Heart right ventricle (tissue), 16 donors: ENCODE measurements around the gene OR9I1. TPM values are rescaled to one million over a fixed set of nuclear protein-coding genes. Genes with fewer than 3 reads are reported as not detected.

ENCODE experiments used
- ATAC-seq, 8 donors: fragments of 200-7000 bp; cut with Tn5 transposase; one replicate each; pipeline ENCODE4 v1.9.1; 2020; ENCODE audit warnings: mild to moderate bottlenecking in 8 of 8, moderate library complexity in 8 of 8, moderate number of reproducible peaks in 1 of 8
- DNase-seq, 2 donors: peaks; one replicate each; pipeline ENCODE4 v3.0.0-alpha.2; 2020
- H3K27ac ChIP-seq, 10 donors: fragments of 200-600 bp; sonication (generic) in 2 of 10; one replicate each; pipeline versions ENCODE4 v1.5.0 to v1.8.0; 2020 to 2022; ENCODE audit warnings: mild to moderate bottlenecking in 3 of 10
- H3K27me3 ChIP-seq, 7 donors: fragments of 200-600 bp; one replicate each; pipeline ENCODE4 v1.8.0; 2021 to 2022; ENCODE audit warnings: mild to moderate bottlenecking in 2 of 7
- H3K36me3 ChIP-seq, 9 donors: fragments of 200-600 bp; sonication (generic) in 1 of 9; one replicate each; pipeline versions ENCODE4 v1.5.0 to v1.8.0; 2020 to 2022; ENCODE audit warnings: mild to moderate bottlenecking in 2 of 9
- H3K4me1 ChIP-seq, 9 donors: fragments of 200-600 bp; sonication (generic) in 1 of 9; one replicate each; pipeline versions ENCODE4 v1.5.0 to v1.8.0; 2020 to 2022; ENCODE audit warnings: mild to moderate bottlenecking in 4 of 9
- H3K4me3 ChIP-seq, 10 donors: fragments of 200-600 bp; sonication (generic) in 2 of 10; one replicate each; pipeline versions ENCODE4 v1.5.0 to v1.8.0; 2020 to 2022; ENCODE audit warnings: mild to moderate bottlenecking in 7 of 10, moderate library complexity in 2 of 10
- H3K9me3 ChIP-seq, 11 donors: fragments of 200-600 bp in 10 of 11; sonication (generic) in 2 of 11; one replicate each; pipeline versions ENCODE4 v1.5.0 to v1.8.0; 2013 to 2022; ENCODE audit warnings: mild to moderate bottlenecking in 2 of 11, control low read depth in 1 of 11, moderate library complexity in 1 of 11
- WGBS, 2 donors: extraction: QIAGEN DNeasy Blood & Tissue Kit; methylation state at CpG; one replicate each; pipeline ENCODE4 v1.1.7; 2013; ENCODE audit warnings: inconsistent platforms in 1 of 2; 5-methylcytosine and 5-hydroxymethylcytosine counted together
- intact Hi-C, 10 donors: fragments of 100-400 bp; cut with DNase I; formaldehyde crosslinking; loops; one replicate each; pipeline versions ENCODE4 v1.11.1 to v1.14.2; 2022
- polyA plus RNA-seq, 2 donors: library from polyadenylated mRNA; stranded (reverse); fragments of 200-250 nt; gene quantifications; one replicate each; pipeline ENCODE4 v1.2.3, GENCODE V29; 2013
- total RNA-seq, 10 donors: library from RNA; stranded (reverse); fragmentation: NEBNext Ultra II Directional in 3 of 10; extraction: Animal tissue kit (Norgen Biotek cat#: 25700) in 3 of 10; gene quantifications; one replicate each; pipeline versions ENCODE4 v1.2.1 to v1.2.4, GENCODE V29; 2021 to 2023
- TF ChIP-seq, protein P1 (sequence below), 9 donors: fragments of 200-600 bp; sonication (generic) in 2 of 9; IDR thresholded peaks; one replicate each; pipeline versions ENCODE4 v1.5.0 to v1.8.0; 2021 to 2022; ENCODE audit warnings: antibody characterized with exemption in 9 of 9, mild to moderate bottlenecking in 5 of 9, moderate library complexity in 1 of 9
- donor health status: Arrhythmogenic right ventricular cardiomyopathy.
- donor health status: ischemic (EF 13 %, LVEDD 7.1; RV severe dilation, severe dysfunction).
- donor health status: healthy with polysubstance abuse.
- donor health status: DM: no; HTN: yes; CAD: no.
- donor health status: DM: no; HTN: no; CAD: no.
- donor health status: ischemic (EF 25% LVEDD 6.9; RV normal size, moderate dysfunction).
- donor health status: ischemic (EF 25% LVEDD 5.7; RV mildly dilated, moderate dysfunction).
- donor health status: healthy.
- donor health status: DM: yes; HTN: yes; CAD: no.
- donor health status: Ischemic cardiomyopathy.
- donor health status: ischemic (EF 35%, LVEDD 5.7; RV mildly dilated, moderate dysfunction).
- donor health status: nonischemic (EF 11% LVEDD 7.7; RV severe dilation, severe dysfunction).
- donor health status: DM: yes; HTN: yes; CAD: no.
- donor health status: PGD.
- donor health status: ischemic (EF 29% LVEDD 5.4; RV normal size, mild dysfunction).
- donor health status: nonischemic (EF 23%, LVEDD 6.1; RV moderate dilation, normal function).

The OR9I1 gene
- total and polyA plus RNA-seq, 12 donors: not detected

DNA sequence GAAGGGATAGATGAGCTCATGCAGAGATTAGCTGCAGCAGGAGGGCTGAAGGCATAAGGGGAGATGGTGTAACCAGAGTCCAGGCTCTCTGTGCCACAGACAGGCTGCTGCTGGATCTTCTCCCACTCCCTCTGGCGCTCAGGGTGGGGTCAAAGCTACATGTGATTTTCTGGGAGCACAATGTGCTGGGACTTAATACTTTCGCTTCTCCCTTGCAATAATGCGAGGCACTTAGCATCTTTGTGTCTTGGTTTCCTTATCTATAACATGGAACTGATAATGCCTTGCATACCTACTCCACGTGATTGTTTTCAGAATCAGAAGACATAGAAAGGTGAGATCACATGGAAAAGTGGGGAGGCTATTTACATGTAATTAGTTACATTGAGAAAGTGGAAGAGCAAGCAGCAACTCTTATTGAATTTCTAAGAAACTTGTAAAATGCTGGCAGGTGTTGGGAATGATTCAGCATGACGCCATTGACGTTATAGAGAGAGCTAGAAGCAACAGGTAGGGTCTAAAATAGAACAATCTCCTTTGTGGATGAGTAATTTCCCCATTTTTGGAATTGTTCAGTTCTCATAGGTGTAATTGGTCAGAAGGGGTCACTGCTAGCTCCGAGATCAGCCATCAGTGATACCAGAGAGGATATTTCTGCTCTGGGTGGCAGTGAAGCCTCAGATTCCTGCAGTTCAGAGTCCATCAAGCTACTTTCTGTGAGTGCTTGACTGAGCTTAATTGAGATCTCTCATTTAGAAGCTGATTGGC is 8.2 kb upstream of the OR9I1 start:
- intact Hi-C loops: no loop called here
- Histone ChIP-seq H3K27me3 (no peaks in the 10 kb centered on the region), H3K27ac (no peak overlapping the region), H3K4me1 (no peaks in the 10 kb centered on the region), H3K9me3 (no peaks in the 10 kb centered on the region), H3K36me3 (no peaks in the 10 kb centered on the region), H3K4me3 (no peak overlapping the region)
- TF ChIP-seq, protein P1, sequence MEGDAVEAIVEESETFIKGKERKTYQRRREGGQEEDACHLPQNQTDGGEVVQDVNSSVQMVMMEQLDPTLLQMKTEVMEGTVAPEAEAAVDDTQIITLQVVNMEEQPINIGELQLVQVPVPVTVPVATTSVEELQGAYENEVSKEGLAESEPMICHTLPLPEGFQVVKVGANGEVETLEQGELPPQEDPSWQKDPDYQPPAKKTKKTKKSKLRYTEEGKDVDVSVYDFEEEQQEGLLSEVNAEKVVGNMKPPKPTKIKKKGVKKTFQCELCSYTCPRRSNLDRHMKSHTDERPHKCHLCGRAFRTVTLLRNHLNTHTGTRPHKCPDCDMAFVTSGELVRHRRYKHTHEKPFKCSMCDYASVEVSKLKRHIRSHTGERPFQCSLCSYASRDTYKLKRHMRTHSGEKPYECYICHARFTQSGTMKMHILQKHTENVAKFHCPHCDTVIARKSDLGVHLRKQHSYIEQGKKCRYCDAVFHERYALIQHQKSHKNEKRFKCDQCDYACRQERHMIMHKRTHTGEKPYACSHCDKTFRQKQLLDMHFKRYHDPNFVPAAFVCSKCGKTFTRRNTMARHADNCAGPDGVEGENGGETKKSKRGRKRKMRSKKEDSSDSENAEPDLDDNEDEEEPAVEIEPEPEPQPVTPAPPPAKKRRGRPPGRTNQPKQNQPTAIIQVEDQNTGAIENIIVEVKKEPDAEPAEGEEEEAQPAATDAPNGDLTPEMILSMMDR (IDR thresholded peaks at IDR 0.05): no peak
- ATAC-seq (no peak), DNase-seq (no peak)
- WGBS, 2 donors: 62 to 64% methylated on average over 7 of the region's 7 CpGs

DNA sequence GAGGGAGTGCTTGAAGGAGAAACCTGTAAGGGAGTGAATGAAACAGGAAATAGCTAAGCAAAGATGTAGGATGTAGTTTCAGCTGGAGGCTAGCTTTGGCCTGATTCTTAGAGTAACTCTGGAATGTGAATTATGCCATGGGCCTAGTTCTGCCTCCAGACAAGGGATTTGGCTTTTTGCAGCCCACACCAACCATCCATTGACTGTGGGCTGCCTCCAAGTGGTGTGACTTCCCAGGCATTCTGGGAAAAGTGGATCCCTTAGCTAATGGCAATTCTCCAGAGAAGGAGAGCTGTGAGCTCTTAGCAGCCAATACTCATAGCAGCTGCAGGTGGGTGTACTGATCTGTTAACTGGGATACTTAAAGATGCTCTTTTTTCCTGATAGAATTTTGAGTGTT is 2.0 kb upstream of the OR9I1 start:
- intact Hi-C loops: loop anchor here in 1 of 10 donors (10.0 kb wide), 1 partner anchor 63 kb away; no protein-coding TSS in a partner anchor
- DNase-seq (no peak), ATAC-seq (no peak)
- H3K27me3 ChIP-seq: no peaks in the 10 kb centered on the region
- no peak overlapping the region for H3K27ac ChIP-seq
- H3K4me3 ChIP-seq: no peak overlapping the region
- H3K36me3 ChIP-seq: no peaks in the 10 kb centered on the region
- H3K4me1 ChIP-seq: no peaks in the 10 kb centered on the region
- TF ChIP-seq, protein P1 (IDR thresholded peaks at IDR 0.05): no peak
- H3K9me3 ChIP-seq: no peaks in the 10 kb centered on the region

DNA sequence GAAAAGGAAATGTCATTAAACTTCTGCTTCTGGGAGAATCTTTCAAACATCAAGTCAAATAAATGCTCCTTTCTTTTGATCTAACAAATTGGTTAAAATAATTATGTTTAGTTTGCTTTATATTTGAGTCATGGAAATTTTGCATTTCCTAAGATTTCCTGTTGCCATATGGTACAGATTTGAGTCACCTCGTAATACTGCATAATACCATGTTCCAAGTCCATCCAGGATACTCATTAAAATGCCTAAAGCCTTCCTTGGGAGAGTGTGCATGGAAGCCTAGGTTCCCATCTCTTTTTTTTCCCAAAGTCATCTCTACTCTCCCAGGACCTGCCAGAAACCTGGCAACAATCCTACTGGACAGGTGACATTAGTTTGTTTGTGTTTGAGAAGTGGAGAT is 4.2 kb downstream of the OR9I1 start:
- Histone ChIP-seq H3K9me3 (peaks cover 0 to 1% (median 0%) of the 10 kb centered on the region in 11 donors), H3K4me1 (no peaks in the 10 kb centered on the region), H3K27ac (no peak overlapping the region), H3K36me3 (no peaks in the 10 kb centered on the region), H3K4me3 (no peak overlapping the region), H3K27me3 (no peaks in the 10 kb centered on the region)
- TF ChIP-seq, protein P1 (IDR thresholded peaks at IDR 0.05): no peak
- no peak for DNase-seq
- 74 to 84% methylated on average over 1 of the region's 1 CpG for WGBS, 2 donors
- ATAC-seq: no peak
- intact Hi-C loops: loop anchor here in 1 of 10 donors (10.0 kb wide), 1 partner anchor 56 kb away; no protein-coding TSS in a partner anchor

GRCh38 chr11:58097437-58097836 is 27.9 kb downstream of the OR9I1 start:
- Histone ChIP-seq H3K27me3 (no peaks in the 10 kb centered on the region), H3K4me3 (no peak overlapping the region), H3K27ac (no peak overlapping the region), H3K36me3 (no peaks in the 10 kb centered on the region), H3K9me3 (peaks cover 0 to 29% (median 1%) of the 10 kb centered on the region in 11 donors), H3K4me1 (no peaks in the 10 kb centered on the region)
- intact Hi-C loops: loop anchor here in 1 of 10 donors (10.0 kb wide), 1 partner anchor 77 kb away; no protein-coding TSS in a partner anchor
- ATAC-seq (no peak), DNase-seq (no peak)
- TF ChIP-seq, protein P1 (IDR thresholded peaks at IDR 0.05): no peak
- 90 to 92% methylated on average over 2 of the region's 2 CpGs for WGBS, 2 donors
